Stimulated activated naive CD8-positive, alpha-beta T cell treated with anti-CD3 and anti-CD28 coated beads, Interleukin-15, amount 100 ng/mL, for 72 hours (primary cell): ENCODE data around the gene KIF21A.

Experiments
- ATAC-seq: fragments of 150-1000 bp; cut with Tn5 transposase; 2 replicates; pipeline ENCODE4 v1.10.0; 2021; ENCODE audit warnings: mild to moderate bottlenecking, moderate library complexity
- DNase-seq, 2 donors: peaks; one replicate each; pipeline ENCODE4 v3.0.0; 2021 to 2022
- H3K27ac Mint-ChIP-seq, 2 donors: one replicate each; pipeline ENCODE4 v1.8.0; 2022; ENCODE audit warnings: mild to moderate bottlenecking in 2 of 2, mixed read lengths in 2 of 2, moderate library complexity in 2 of 2
- H3K27me3 Mint-ChIP-seq: one replicate; pipeline ENCODE4 v1.8.0; 2022; ENCODE audit warnings: mixed read lengths
- H3K4me1 Mint-ChIP-seq: one replicate; pipeline ENCODE4 v1.8.0; 2022; ENCODE audit warnings: mild to moderate bottlenecking, mixed read lengths
- H3K4me3 Mint-ChIP-seq, 2 donors: one replicate each; pipeline ENCODE4 v1.8.0; 2022; ENCODE audit warnings: mild to moderate bottlenecking in 2 of 2, mixed read lengths in 2 of 2, moderate library complexity in 1 of 2
- H3K9me3 Mint-ChIP-seq, 2 donors: one replicate each; pipeline ENCODE4 v1.8.0; 2022; ENCODE audit warnings: mixed read lengths in 2 of 2

Gene KIF21A

DNA sequence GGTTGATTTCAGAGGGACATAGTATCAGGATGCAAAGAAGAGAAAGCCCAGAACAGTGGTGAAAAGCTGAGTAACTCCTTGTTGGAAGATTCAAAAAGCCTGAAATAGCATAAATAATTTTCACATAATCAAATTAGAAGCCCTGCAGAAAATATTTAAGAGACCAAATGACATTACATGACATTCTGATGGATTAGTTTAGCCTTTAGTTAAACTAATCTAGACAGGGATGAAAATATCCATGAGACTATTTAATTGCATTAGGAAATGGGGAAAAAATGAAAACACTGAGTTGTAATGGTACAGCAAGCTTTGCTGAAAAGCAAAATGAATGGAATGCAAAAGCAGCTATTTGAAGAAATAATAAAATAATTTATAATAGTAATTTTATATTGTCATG is 91.8 kb downstream of the KIF21A start:
- ATAC-seq (no peak), DNase-seq (no peak)
- Mint-ChIP-seq H3K27ac (no peak overlapping the region), H3K9me3 (no peaks in the 10 kb centered on the region), H3K27me3 (no peaks in the 10 kb centered on the region), H3K4me1 (no peaks in the 10 kb centered on the region), H3K4me3 (no peak overlapping the region)

DNA sequence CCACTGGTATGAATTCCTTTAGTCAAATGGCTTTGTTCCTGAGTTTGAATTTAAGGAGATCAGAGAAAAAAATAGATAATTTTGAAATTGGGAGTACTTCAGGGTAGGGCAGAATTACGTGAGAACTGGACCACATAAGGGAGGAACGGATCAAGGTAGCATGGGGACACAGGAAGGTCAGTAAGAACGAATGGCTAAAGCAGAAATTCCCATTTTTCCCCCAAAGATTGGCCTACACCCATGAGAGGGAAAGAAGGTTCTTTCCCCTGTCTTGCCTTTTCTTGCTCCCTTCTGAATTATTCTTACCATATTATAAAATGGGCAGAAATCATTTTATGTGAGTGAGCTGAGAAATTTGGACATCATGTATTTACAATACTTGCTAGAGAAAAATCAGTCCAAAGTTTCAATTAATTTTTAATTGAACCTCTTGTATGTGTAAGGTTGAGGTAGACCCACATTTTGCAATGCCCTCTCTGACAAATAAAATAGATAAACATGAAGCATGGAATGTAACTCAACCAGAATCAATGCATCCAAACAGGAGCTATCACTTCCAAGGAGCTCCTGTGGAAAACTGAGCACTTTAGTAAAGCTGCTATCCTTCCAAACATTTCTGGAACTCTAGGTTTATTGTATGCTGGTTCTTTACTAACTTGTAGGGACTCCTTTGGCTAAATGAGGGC is 93.8 kb downstream of the KIF21A start:
- H3K4me1 Mint-ChIP-seq: no peaks in the 10 kb centered on the region
- no peak for DNase-seq
- H3K27me3 Mint-ChIP-seq: no peaks in the 10 kb centered on the region
- no peaks in the 10 kb centered on the region for H3K9me3 Mint-ChIP-seq
- H3K4me3 Mint-ChIP-seq: no peak overlapping the region
- H3K27ac Mint-ChIP-seq: no peak overlapping the region
- ATAC-seq: no peak

DNA sequence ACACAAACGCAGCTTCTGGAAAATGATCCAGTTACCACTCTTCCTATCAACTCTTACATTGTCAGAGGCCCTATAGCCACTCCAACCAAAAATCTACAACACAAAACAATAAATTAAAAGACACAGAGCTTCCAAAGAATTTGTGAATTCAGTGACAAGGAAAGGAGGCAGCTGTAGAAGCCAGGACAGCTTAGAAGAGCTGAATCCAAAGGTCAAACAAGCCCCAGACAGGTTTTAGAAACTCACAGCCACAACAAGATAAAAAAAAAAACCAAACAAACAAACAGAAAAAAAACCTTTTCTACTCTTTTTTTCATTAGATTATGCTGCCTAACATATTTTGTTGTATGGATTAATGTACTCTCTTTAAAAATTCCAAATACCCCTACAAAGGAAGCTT is 94.4 kb downstream of the KIF21A start:
- no peaks in the 10 kb centered on the region for H3K9me3 Mint-ChIP-seq
- H3K4me3 Mint-ChIP-seq: no peak overlapping the region
- no peaks in the 10 kb centered on the region for H3K27me3 Mint-ChIP-seq
- ATAC-seq: no peak
- DNase-seq: no peak
- H3K4me1 Mint-ChIP-seq: no peaks in the 10 kb centered on the region
- H3K27ac Mint-ChIP-seq: no peak overlapping the region

DNA sequence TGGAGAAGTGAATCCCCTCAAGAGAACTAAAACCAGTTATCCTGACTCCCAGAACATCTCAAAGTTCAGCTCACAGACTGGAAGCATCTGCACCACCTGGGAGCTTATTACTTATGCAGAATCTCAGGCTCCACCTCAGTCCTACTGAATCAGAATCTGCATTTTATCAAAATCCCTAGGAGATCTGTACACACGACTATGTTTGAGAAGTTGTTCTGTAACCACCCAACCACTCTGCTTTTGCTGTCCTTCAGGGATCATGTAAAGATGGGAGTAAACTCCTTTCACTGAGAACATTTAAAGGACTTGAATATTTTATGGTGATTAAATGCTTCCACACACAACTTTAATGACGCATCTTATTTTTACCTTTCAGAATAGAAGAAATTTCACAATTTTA is 98.0 kb downstream of the KIF21A start:
- ATAC-seq: no peak
- Mint-ChIP-seq H3K9me3 (no peaks in the 10 kb centered on the region), H3K27ac (no peak overlapping the region), H3K4me3 (no peak overlapping the region), H3K4me1 (peaks cover 10% of the 10 kb centered on the region), H3K27me3 (no peaks in the 10 kb centered on the region)
- no peak for DNase-seq

DNA sequence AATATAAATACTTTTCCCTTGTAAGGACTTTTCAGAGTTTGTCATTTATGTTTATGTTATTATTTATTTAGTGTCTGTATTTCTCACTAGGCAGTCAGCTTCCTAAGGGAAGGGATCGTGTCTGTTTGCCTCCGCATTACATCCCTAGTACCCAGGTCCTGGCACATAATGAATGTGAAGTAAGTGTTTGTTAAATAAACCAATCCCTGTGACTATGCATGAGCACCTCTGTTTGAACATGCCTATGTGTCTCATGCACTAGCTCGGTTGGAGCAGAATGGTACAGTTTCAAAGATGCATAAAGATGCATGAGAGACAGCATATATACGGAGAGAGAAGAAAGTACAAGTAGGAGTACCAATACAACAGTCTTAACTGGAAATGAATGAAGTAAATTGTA is 99.3 kb downstream of the KIF21A start:
- peaks cover 10% of the 10 kb centered on the region for H3K4me1 Mint-ChIP-seq
- ATAC-seq (no peak), DNase-seq (no peak)
- H3K27me3 Mint-ChIP-seq: no peaks in the 10 kb centered on the region
- no peak overlapping the region for H3K27ac Mint-ChIP-seq
- H3K4me3 Mint-ChIP-seq: no peak overlapping the region
- H3K9me3 Mint-ChIP-seq: no peaks in the 10 kb centered on the region

DNA sequence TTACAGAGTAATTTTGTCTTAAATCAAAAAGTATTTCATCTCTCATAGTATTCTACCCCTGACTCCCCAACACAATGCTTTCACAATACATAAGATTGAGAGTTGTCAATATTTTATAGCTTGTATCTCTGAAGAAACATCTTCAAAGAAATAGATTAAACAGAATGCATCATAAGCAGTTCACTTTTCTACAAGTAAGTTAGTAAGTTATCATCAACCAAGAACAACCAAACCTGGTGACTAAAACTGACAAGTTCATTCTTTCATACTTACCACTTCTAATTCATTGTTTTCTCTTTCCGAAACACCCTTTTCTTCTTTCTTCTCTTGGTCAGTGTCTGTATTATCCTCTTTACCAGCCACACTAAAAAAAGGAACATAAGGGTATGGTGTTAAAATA is 101.2 kb downstream of the KIF21A start:
- no peak overlapping the region for H3K4me3 Mint-ChIP-seq
- ATAC-seq (no peak), DNase-seq (no peak)
- peaks cover 10% of the 10 kb centered on the region for H3K4me1 Mint-ChIP-seq
- H3K9me3 Mint-ChIP-seq: no peaks in the 10 kb centered on the region
- no peaks in the 10 kb centered on the region for H3K27me3 Mint-ChIP-seq
- no peak overlapping the region for H3K27ac Mint-ChIP-seq

DNA sequence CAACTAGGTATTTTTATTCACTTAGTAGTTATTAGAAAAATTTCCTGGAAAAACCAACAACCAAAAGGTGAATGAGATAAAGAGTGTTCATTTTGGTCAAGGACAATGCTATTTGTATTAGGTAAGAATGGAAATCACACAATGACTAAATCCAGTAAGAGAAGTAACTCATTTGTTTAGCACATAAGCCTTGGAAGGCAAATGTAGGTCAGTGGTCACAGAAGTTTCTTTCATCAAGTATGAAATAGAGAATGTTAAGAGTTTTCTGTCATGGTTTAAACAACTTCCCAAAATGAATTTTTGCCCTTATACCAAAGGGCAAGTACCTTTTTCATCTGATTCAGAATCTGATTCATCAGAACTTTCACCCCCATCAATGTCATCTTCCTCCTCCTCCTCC is 101.7 kb downstream of the KIF21A start:
- H3K4me3 Mint-ChIP-seq: no peak overlapping the region
- no peak overlapping the region for H3K27ac Mint-ChIP-seq
- no peaks in the 10 kb centered on the region for H3K27me3 Mint-ChIP-seq
- DNase-seq (no peak), ATAC-seq (peak; percentile 87)
- H3K4me1 Mint-ChIP-seq: peaks cover 10% of the 10 kb centered on the region
- no peaks in the 10 kb centered on the region for H3K9me3 Mint-ChIP-seq

DNA sequence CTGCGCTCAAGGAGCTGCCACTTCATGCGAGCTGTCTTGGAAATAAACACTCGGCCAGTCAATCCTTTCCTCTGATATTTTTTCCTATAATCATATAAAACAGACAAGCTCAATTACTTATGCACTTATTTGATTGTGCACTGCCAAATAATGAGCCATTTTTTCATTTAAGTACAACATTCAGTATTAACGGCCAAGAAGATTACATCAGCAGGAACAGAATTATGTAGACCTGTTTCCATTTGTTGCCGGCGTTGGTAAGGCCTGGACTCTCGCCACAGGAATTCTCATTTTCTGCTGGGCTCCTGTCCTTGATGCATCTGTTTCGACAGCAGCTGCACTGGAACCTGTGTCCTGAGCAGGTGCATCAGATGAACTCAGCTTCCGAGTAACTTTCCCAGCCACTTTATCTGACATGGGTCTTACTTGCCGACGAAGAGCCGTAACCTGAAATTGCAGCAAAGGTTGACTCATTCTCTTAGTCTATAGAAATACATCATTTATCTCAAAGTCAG is 110.2 kb downstream of the KIF21A start:
- no peaks in the 10 kb centered on the region for H3K27me3 Mint-ChIP-seq
- peaks cover 0 to 4% of the 10 kb centered on the region in 2 donors for H3K9me3 Mint-ChIP-seq
- H3K27ac Mint-ChIP-seq: peak overlapping the region in 1 of 2 donors; percentile 69
- H3K4me1 Mint-ChIP-seq: peaks cover 11% of the 10 kb centered on the region
- DNase-seq: no peak
- ATAC-seq: no peak
- no peak overlapping the region for H3K4me3 Mint-ChIP-seq

DNA sequence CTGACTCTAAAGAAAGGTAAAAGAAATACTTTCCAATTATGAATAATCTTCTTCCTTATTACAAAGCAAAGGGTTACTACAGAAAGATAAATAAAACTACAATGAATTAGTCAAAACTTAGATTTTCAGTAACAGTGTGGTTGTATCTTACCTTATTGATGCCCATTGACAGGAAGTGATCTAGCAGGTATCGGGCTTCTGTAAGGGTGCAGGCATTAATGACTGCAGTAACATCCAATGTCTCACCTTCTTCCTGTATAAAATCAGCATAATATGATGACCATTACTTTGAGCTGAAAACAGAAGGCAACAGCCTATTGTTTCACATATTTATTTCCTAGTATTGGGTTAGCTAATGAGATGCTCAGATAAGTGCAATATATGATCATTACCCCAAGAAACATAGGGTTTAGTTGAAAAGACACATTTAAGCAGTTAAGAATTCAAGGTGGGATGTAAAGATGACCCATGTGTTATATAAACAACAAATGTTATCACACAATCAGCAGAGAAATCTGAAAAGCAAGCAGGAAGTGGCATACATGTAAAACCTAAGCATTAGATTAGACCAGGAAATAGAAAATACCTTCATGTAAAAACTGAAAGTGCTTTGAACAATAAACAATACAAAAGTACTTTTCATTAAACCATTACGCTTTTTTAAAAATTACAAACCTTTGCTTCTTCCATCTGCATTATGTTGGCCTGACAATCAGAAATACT is 111.2 kb downstream of the KIF21A start:
- Mint-ChIP-seq H3K27me3 (no peaks in the 10 kb centered on the region), H3K9me3 (peaks cover 0 to 4% of the 10 kb centered on the region in 2 donors), H3K27ac (peak overlapping the region in 1 of 2 donors; percentile 64), H3K4me1 (peaks cover 11% of the 10 kb centered on the region), H3K4me3 (no peak overlapping the region)
- ATAC-seq (peak; percentile 81), DNase-seq (no peak)

DNA sequence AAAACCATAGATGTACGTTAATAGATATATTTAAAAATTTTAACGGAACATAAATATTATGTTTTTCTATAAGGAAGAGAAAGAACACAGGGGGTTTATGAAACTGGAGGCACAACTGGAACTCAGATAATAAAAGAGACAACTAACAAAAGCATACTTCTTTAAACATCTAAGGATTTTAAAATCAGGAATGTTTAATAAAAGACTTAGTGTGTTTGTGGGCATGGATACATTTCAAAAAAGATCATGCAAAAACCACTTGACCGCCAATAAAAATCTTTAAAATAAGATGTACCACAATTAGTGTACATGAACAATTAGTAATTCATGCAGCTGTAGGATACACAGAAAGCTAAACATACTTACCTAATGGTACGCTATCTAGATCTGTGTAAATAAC is 113.0 kb downstream of the KIF21A start:
- ATAC-seq: no peak
- DNase-seq: no peak
- no peak overlapping the region for H3K4me3 Mint-ChIP-seq
- peaks cover 11% of the 10 kb centered on the region for H3K4me1 Mint-ChIP-seq
- no peak overlapping the region for H3K27ac Mint-ChIP-seq
- H3K9me3 Mint-ChIP-seq: peaks cover 0 to 4% of the 10 kb centered on the region in 2 donors
- no peaks in the 10 kb centered on the region for H3K27me3 Mint-ChIP-seq

DNA sequence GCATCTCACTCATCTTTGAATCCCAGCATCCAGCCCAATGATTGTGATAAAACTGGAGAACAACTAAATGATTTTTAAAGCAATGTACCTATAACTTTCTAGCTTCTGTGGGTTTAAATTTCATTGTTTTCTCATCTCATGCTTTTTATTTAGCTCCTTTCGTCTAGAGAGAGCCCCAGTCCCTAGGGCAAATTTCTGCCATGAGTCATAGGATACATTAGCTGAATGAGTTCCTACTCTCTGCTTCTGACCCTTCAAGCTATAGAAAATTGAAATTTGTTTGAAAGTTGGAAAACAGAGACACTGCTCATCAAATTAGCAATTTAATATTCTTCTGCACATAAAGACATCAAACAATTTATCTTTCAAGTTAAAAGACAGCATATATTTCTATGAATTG is 113.9 kb downstream of the KIF21A start:
- ATAC-seq: no peak
- H3K27ac Mint-ChIP-seq: peak overlapping the region in 1 of 2 donors; percentile 3
- no peak overlapping the region for H3K4me3 Mint-ChIP-seq
- DNase-seq: no peak
- peaks cover 0 to 4% of the 10 kb centered on the region in 2 donors for H3K9me3 Mint-ChIP-seq
- H3K27me3 Mint-ChIP-seq: no peaks in the 10 kb centered on the region
- H3K4me1 Mint-ChIP-seq: peaks cover 11% of the 10 kb centered on the region

DNA sequence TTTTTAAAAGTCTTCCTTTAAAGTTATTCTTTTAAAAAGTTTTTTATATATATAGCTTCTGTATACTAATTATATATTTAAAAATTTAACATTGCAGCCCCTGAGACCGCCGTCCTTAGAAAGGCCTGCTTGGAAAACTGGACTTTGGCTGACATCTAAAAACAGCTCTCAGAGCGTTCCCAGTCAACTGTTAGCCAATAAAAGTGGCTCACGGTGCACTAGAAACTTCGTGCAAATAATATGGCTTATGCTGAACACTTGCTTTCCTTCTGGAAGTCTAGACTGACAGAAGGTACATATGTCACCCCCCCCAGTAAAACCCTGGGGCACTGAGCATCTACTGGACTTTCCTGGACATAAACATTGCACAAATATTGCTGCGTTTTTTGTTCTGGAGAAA is 115.0 kb downstream of the KIF21A start:
- peaks cover 11% of the 10 kb centered on the region for H3K4me1 Mint-ChIP-seq
- ATAC-seq: no peak
- no peaks in the 10 kb centered on the region for H3K27me3 Mint-ChIP-seq
- H3K4me3 Mint-ChIP-seq: no peak overlapping the region
- H3K9me3 Mint-ChIP-seq: peaks cover 0 to 4% of the 10 kb centered on the region in 2 donors
- no peak overlapping the region for H3K27ac Mint-ChIP-seq
- DNase-seq: no peak

DNA sequence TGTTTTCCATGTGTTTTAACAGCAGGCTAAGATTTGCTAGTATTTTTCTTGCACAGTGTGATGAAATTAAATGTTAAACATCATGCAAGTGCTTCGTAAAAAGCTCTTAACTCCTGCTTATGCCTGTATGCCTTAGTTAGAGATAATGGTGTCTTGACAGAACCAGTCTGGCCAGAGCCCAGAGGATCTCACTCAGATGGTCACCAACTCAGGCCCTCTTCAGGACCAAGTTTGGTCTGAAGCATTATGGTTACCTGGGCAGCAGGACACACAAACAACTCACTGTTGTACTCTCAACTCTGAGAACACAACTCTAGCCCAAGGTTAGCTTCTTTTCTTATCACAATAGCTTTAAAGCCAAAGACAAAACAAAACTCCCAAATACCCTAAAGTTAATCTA is 115.4 kb downstream of the KIF21A start:
- Mint-ChIP-seq H3K4me1 (peaks cover 10% of the 10 kb centered on the region), H3K4me3 (no peak overlapping the region), H3K27me3 (no peaks in the 10 kb centered on the region), H3K27ac (no peak overlapping the region), H3K9me3 (peaks cover 0 to 4% of the 10 kb centered on the region in 2 donors)
- DNase-seq: no peak
- no peak for ATAC-seq

DNA sequence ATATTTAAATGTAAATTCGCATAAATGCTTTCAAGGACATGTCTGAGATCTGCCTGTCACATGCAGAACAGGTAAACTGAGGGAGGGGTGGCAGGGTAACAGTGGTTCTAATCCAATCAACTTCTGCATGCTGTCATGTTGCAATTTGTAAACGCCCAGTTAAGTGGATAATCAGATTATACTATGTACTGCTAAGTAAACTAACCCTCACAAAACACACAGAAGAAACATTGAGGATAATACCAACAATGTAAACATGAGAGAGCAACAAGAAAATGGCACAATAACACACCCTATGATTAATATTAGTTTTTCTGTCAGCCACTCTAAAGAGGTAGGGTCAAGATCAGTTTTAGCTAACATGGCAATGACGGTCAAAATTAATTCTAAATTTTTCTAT is 123.7 kb downstream of the KIF21A start:
- Mint-ChIP-seq H3K9me3 (no peaks in the 10 kb centered on the region), H3K27me3 (no peaks in the 10 kb centered on the region), H3K4me3 (no peak overlapping the region), H3K4me1 (no peaks in the 10 kb centered on the region), H3K27ac (no peak overlapping the region)
- ATAC-seq (no peak), DNase-seq (no peak)

DNA sequence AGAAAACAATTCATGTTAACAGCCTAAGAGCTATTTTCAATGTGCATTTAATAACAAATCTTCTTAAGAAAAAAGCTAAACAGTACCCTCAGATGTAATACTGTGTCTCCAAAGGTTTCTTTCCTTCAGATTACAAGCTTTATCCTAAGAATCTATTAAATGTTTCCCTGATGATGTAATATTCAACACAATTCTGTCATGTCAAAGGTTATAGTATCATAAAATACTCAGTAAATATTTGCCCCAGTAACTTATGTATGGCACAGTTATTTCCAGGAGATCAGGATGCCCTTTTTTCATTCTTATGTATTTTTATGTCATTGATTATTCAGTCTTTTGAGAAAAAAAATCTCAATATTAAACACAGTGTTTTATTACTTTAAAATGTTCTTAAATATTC is 128.4 kb downstream of the KIF21A start:
- Mint-ChIP-seq H3K27ac (no peak overlapping the region), H3K4me3 (no peak overlapping the region), H3K4me1 (no peaks in the 10 kb centered on the region), H3K27me3 (no peaks in the 10 kb centered on the region), H3K9me3 (no peaks in the 10 kb centered on the region)
- ATAC-seq (no peak), DNase-seq (no peak)

DNA sequence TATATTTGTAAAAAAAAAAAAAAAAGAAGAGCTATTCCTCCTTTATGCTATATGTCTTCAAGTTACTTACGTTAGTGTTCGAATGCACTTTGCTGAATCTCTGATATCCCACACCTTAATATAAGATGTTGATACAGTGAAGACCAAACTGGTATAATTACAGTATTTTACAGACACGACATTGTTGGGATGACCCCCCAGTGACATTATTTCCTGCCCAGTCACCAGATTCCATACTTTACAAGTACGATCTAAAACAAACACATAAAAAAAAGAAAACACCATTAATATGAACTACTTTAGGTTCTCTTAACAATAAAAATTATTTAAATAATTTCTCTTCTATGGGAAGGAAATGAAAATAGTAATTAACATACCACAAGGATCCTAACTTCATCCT is 133.4 kb downstream of the KIF21A start:
- DNase-seq (no peak), ATAC-seq (no peak)
- H3K27ac Mint-ChIP-seq: no peak overlapping the region
- no peaks in the 10 kb centered on the region for H3K27me3 Mint-ChIP-seq
- no peak overlapping the region for H3K4me3 Mint-ChIP-seq
- H3K4me1 Mint-ChIP-seq: no peaks in the 10 kb centered on the region
- no peaks in the 10 kb centered on the region for H3K9me3 Mint-ChIP-seq
